Retinal pigment epithelial cell (primary cell): Measurements from ENCODE around the gene ACOD1.

Source experiments
- DNase-seq: peaks from one replicate; pipeline ENCODE4 v3.0.0-alpha.2; 2010; ENCODE audit warnings: low read depth
- H3K4me3 ChIP-seq: 2 replicates; pipeline ENCODE4 v1.5.1; 2011; ENCODE audit warnings: mild to moderate bottlenecking, low read length, control low read depth, moderate library complexity
- TF ChIP-seq, protein P1 (sequence below): conservative IDR thresholded peaks from 2 replicates; pipeline ENCODE4 v1.5.1; 2011; ENCODE audit warnings: low read depth, low read length, control low read depth, inconsistent platforms

ACOD1 gene

DNA sequence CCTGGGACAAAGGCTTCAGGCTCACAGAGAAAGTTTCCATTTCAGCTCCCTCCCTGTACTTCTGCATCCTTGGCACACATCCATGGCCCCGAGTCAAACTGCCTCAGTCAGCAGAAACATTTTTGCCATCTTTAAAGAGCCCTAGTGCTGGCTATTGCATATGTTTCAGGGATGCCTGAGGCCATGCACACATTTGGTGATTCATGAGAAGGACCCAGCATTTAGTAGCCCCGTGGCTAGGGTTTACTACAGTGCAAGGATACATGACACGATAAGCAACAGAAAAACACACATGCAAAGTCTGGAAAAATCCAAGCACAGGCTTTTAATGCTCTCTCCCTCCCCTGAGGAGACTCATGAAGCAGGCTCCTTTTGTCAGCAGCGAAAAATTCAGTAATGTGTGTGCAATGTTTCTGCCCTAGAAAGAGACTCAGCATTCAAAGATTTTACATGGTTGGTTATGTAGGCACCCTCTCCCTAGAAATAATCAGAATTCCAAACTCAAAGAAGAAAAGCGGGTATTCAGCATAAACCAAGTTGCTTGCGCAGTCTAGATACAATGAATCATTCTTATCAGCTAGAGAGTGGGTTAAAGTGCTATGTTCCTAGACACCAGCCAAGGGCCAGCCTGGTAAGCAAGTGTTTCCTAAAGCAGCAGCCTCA lies 17.6 kb downstream of the ACOD1 start:
- no peak for DNase-seq
- H3K4me3 ChIP-seq = no peak overlapping the region
- TF ChIP-seq, protein P1, sequence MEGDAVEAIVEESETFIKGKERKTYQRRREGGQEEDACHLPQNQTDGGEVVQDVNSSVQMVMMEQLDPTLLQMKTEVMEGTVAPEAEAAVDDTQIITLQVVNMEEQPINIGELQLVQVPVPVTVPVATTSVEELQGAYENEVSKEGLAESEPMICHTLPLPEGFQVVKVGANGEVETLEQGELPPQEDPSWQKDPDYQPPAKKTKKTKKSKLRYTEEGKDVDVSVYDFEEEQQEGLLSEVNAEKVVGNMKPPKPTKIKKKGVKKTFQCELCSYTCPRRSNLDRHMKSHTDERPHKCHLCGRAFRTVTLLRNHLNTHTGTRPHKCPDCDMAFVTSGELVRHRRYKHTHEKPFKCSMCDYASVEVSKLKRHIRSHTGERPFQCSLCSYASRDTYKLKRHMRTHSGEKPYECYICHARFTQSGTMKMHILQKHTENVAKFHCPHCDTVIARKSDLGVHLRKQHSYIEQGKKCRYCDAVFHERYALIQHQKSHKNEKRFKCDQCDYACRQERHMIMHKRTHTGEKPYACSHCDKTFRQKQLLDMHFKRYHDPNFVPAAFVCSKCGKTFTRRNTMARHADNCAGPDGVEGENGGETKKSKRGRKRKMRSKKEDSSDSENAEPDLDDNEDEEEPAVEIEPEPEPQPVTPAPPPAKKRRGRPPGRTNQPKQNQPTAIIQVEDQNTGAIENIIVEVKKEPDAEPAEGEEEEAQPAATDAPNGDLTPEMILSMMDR = no peak

DNA sequence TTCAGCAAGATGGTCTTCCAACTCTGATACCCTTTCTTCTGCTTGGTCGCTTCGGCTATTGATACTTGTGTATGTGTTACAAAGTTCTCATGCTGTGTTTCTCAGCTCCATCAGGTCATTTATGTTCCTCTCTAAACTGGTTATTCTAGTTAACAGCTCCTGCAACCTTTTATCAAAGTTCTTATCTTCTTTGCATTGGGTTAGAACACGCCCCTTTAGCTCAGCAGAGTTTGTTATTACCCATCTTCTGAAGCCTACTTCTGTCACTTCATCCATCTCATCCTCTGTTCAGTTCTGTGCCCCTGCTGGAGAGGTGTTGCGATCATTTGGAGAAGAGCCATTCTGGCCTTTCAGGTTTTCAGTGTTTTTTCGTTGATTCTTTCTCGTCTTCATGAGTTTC lies 18.7 kb downstream of the ACOD1 start:
- no peak for DNase-seq
- H3K4me3 ChIP-seq = no peak overlapping the region
- TF ChIP-seq, protein P1 = no peak

DNA sequence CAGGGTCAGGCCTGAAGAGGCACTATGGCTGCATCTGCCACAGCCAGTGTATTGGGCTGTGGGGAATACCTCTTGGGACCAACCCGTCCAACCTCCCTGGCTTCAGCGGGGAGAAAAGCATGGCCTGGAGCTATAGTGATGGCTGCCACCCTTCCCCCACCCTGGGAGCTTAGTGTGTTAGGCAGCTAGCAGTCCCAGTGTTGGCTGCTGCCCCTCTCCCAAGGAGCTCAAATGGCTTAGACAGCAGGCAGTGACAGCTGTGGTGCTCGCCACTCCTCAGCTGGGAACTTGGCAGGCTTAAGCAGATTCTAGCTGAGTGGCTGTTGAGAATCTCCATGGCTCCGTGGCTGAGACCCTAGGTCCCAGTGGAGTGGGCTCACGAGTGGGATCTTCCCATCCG lies 19.7 kb downstream of the ACOD1 start:
- TF ChIP-seq, protein P1 = no peak
- DNase-seq = no peak
- H3K4me3 ChIP-seq = no peak overlapping the region

DNA sequence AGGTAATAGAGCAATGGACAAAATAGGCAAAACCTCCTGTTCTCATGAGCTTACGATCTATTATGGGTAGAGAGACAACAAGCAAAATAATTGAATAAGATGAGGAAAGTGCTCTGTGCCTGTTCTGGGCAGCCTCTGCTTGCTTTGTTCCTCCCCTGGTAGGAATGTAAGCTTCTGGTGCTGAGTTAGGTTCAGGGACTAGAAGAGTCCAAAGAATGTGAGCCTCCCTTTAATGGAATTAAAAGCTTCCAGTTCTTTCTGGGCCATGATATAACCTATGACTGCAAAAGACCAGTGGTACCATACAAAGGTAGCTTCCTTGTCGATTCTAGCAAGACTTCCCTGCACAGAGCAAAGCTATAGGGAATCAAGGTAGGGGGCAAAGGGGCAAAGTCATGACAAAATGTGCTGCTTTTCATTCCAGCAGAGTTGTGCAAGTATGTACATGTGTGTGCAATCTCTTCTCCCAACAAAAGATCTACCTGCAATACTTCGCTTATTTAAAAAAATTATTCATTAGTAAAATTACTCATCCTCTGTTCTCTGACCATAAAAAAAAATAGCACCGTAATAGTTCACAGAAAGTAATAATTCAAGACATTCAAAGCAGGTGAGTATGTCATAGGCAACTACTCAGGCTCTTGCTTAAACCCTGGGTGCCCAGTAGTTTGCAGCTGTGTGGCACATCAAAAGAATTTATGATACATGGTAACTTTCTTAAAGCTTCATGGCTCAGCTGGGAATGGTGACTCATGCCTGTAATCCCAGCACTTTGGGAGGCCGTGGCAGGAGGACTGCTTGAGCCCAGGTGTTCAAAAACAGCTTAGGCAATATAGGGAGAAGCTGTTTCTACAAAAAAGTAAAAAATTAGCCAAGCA lies 21.4 kb downstream of the ACOD1 start:
- TF ChIP-seq, protein P1 = no peak
- no peak for DNase-seq
- no peak overlapping the region for H3K4me3 ChIP-seq

DNA sequence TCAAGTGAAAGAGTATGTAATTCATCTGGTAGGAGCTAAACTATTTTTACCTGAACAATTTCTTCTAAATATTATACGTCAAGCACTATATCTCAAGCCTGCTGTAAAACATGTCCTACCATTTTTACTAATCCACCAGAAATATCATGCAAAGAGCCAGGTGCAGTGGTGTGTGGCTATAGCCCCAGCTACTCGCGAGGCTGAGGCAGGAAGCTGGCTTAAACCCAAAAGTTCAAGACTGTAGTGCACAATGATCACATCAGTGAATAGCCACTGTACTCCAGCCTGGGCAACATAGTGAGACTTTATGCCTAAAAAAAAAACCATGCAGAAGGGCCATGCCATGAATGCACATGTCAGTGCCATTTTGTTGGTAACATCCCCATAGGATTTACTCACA lies 22.9 kb downstream of the ACOD1 start:
- no peak for DNase-seq
- H3K4me3 ChIP-seq = no peak overlapping the region
- TF ChIP-seq, protein P1 = no peak

DNA sequence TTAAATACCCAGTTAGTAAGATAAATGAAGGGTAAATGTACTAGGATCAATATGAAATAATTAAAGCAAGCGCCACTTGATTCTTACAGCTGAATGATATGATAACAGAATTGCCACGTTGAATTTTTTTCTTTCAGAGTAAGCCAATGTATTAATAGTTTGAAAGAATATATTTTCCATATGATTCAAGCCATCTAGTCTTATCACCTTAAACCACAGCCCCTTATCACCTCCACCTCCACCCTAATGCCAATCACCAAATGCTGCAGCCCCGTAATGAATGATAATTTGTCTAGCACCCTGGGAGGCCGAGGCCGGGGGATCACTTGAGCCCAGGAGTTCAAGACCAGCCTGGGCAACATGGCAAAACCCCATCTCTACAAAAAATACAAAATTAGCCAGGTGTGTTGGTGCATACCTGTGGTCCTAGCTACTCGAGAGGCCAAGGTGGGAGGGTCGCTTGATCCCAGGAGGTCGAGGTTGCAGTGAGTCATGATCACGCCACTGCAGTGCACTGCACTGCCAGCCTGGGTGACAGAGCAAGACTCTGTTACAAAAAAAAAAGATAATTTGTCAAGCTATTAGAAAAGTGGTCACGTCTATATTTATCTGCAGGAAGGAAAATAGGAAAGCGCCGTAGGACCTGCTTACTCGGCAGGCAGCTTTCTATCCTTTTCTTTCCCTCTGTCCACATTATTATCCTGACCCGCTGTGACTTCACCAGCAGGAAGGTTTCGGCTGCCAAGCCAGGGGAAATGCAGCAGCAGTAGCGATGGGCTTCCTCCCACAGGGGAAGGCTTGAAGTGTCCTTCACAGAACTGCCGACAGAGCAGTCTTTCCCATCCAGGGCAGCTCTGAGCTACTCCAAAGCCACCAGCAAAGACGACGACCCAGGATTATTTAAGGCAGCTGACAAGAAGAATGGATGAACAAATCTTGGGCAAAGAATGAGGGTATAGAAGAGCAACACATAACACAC lies 23.8 kb downstream of the ACOD1 start:
- no peak for DNase-seq
- TF ChIP-seq, protein P1 = no peak
- no peak overlapping the region for H3K4me3 ChIP-seq
